ENCODE measurements around the gene SORCS3.
A peak's percentile ranks its signal among the peaks of the same experiment; 100 is the strongest.

SORCS3 gene

DNA sequence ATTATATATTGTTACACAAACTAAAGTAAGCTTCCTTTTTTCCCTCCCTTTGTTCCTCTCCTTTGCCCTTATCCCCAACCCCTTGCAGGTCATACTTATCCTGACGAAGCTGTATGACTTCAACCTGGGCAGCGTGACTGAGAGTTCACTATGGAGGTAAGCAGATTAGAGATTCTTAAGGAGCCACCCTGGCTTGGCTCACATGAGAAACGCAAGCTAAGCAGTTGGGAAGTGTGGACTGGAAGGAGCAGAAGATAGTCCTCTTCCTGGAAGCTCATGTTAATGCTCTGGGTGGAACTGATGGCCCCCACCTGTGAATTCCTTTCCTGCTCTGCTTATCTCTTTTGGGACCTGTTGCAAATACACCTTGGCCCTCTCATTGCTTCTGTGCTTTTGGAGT, 201.6 kb downstream of the SORCS3 start:
- no peak for DNase-seq (ENCODE audit: low spot score)

GRCh38 chr10:104844073-104844472, 203.0 kb downstream of the SORCS3 start:
- no peak for DNase-seq (ENCODE audit: low spot score)

GRCh38 chr10:104850023-104850422, 208.9 kb downstream of the SORCS3 start:
- no peak for DNase-seq (ENCODE audit: low spot score)

DNA sequence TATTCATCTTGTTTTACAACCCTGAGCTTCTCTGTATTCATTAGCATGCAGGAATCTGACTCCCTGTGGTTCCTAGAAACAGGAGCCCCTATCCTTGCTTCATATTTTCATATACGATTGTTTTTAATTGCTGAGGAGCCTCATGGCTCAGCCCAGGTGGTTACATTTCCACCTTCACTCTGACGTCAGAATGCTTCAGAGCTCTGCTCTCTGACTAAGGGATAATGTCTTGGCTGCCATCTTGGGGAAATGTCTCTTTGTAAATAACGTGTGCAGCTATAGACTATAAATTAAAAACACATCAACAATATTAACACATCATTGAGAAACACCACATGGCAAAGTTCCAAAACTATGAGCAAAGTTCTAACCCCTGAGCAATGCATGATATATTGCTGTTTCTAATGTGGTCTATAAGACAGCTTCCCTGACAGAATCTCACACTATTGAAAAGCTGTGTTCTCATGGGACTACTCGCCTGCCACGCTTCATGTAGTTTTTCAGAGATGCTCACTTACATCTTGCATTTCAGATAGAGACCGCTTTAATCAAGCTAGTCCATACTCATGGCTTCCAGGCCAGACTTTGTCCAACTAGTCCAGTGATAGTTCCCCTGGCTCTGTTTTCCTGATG, 227.0 kb downstream of the SORCS3 start:
- DNase-seq (ENCODE audit: low spot score) = no peak

- no peak for DNase-seq (ENCODE audit: low spot score)
Measured at GRCh38 chr10:104872691-104873090, 231.6 kb downstream of the SORCS3 start.

- no peak for DNase-seq (ENCODE audit: low spot score)
Measured at GRCh38 chr10:104873161-104873560, 232.1 kb downstream of the SORCS3 start.

GRCh38 chr10:104875561-104875960, 234.5 kb downstream of the SORCS3 start:
- no peak for DNase-seq (ENCODE audit: low spot score)

GRCh38 chr10:104880624-104881398, 239.7 kb downstream of the SORCS3 start:
- DNase-seq (ENCODE audit: low spot score) = no peak

GRCh38 chr10:104881740-104882139, 240.7 kb downstream of the SORCS3 start:
- DNase-seq (ENCODE audit: low spot score) = no peak

- no peak for DNase-seq (ENCODE audit: low spot score)
Measured at GRCh38 chr10:104892879-104893617, 252.0 kb downstream of the SORCS3 start.

- DNase-seq (ENCODE audit: low spot score) = no peak
Measured at GRCh38 chr10:104893701-104894100, 252.6 kb downstream of the SORCS3 start.

DNA sequence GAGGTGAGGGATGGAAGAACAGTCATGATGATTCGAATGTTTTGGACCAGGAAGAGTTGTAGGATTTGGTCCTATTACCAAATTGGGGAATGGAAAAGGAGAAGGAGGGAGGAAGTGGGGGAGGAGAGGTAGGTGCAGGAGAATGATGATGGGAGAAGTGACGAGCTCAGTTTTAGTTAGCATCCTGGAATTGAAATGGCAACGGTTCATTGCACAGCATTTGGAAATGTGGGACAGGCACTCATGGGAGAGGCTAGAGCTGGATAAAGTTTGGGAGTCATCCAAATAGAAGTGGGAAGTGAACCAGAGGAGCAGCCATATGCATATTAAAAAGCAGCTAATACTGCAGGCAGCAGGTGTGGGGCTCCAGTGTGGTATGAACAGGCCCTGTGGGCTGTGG, 253.6 kb downstream of the SORCS3 start:
- DNase-seq (ENCODE audit: low spot score) = no peak

- peak; percentile 72 for DNase-seq (ENCODE audit: low spot score)
Measured at GRCh38 chr10:104895541-104895940, 254.5 kb downstream of the SORCS3 start.

- DNase-seq (ENCODE audit: low spot score) = no peak
Measured at GRCh38 chr10:104895981-104896380, 254.9 kb downstream of the SORCS3 start.

- DNase-seq (ENCODE audit: low spot score) = no peak
Measured at GRCh38 chr10:104897696-104898095, 256.6 kb downstream of the SORCS3 start.

- DNase-seq (ENCODE audit: low spot score) = no peak
Measured at GRCh38 chr10:104899779-104900178, 258.7 kb downstream of the SORCS3 start.

DNA sequence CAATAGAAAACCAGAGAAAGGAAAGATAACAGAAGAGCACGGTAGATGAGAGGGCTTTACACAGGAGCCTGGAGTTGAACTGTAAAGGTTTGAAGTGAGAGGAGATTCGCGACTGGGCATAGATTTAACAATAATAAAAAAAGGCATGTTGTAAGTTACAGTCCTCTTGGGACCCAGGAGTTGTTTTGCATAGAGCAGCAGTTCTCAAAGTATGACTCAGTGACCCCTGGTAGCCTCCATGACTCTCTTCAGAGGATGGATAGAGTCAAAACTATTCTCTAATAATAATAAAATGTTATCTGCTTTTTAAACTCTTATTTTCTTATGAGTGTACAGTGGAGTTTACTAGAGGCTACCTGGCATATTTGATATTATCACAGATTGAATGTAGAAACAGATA, 262.3 kb downstream of the SORCS3 start:
- DNase-seq (ENCODE audit: low spot score) = no peak

DNA sequence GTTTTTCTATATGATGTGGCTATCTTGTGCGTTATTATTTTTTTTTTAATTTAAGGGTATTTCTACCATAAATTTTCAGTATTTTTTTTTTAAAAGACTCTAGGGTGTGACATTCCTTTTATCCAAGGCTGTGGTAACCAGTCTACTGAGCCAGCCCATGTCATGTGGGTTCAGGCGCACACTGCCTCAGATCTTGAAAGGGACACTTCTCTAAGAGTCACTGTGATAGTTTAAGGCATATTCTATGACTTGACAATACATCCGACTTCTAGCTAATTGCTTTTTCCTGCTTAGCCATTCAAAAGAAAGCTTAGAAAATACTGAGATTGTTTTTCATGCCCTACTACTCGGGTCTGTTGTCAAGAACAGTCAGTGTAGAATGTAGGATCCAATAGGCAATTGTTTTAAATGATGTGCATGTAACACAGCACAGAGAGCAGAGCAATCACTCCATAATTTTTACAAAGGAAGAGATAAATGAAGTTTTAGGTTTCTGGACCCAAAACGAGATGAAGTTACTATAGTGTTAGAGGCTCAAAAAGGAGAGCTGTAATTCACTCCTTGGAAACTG, 263.7 kb downstream of the SORCS3 start:
- no peak for DNase-seq (ENCODE audit: low spot score)

- no peak for DNase-seq (ENCODE audit: low spot score)
Measured at GRCh38 chr10:104906112-104906511, 265.0 kb downstream of the SORCS3 start.

- DNase-seq (ENCODE audit: low spot score) = no peak
Measured at GRCh38 chr10:104907521-104907920, 266.4 kb downstream of the SORCS3 start.

DNA sequence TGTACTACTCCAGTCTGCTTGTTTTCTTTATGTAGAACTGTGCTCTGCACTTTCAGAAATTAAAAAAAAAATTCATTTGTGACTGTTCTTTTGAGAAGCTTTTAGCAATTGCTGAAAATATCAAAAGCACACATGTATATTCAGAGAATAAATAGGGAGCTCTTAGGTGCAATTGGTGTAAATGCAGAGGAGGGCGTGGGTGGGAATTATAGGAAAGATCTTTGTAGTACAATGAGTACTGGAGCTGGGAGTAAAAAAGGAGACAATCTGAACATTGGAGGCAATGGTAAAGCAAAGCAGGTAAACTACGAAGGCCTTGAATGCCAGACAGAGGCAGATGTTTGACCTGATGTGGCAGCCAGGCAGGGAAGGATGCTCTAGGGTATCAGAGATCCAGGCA, 267.5 kb downstream of the SORCS3 start:
- DNase-seq (ENCODE audit: low spot score) = no peak

DNA sequence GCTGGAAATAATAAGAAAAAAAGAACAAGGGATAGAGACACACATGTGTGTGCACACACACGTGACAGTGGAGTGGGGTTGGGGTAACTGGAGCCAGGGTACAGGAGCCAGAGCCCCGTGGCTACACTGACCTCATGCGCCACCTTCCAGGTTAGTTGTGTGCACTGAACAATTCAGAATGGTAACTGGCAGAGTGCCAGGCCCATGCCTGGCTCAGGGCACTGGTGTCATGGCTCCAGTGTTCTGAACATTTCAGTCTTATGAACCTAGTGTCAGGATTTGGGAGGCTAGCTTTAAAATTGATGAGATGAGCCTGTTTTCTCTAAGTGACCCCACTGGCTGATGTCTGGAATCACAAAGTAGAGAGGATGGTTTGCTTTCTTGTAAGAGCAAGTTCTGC, 269.6 kb downstream of the SORCS3 start:
- no peak for DNase-seq (ENCODE audit: low spot score)

DNA sequence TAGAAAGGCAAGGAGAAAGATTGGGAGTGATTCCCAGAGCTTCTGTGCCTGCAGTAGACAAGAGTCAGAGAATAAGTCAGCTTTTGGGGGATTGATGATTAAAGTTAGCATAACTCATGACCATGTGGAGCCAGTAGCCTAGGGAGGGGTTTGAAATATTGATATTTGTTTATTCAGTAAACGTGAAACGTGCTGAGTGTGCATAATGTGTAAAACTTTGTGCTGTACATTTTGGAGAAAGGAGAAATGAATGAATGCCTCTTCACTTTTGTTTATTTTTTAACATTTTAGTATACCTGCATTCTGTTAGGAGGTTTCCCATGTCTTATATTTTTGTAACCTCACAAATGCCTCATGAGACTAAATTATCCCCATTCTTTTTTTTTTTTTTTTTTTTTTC, 272.3 kb downstream of the SORCS3 start:
- DNase-seq (ENCODE audit: low spot score) = no peak

Data from left forelimb (tissue), 1 donor.